Endodermal cell (in vitro differentiated cells): ENCODE results near the gene IGF2. TPM values are rescaled to one million over a fixed set of nuclear protein-coding genes. Genes with fewer than 3 reads are reported as not detected.

ENCODE experiments used
- DNase-seq: peaks from one replicate; pipeline ENCODE4 v3.0.0-alpha.2; 2017
- H3K27ac ChIP-seq: 2 replicates; pipeline ENCODE4 v1.5.1; 2013; ENCODE audit warnings: mild to moderate bottlenecking, low read depth, low read length, moderate library complexity
- H3K27me3 ChIP-seq: 2 replicates; pipeline ENCODE4 v1.6.1; 2013; ENCODE audit warnings: mild to moderate bottlenecking, low read length, moderate library complexity; ENCODE audit not compliant: insufficient read depth, control insufficient read depth, poor library complexity, severe bottlenecking
- H3K36me3 ChIP-seq: 2 replicates; pipeline ENCODE4 v1.7.0; 2013; ENCODE audit warnings: mild to moderate bottlenecking, low read length, moderate library complexity; ENCODE audit not compliant: control insufficient read depth, insufficient read depth
- H3K4me1 ChIP-seq: one replicate; pipeline ENCODE4 v1.7.0; 2013; ENCODE audit warnings: low read length; ENCODE audit not compliant: control insufficient read depth, insufficient read depth
- H3K4me3 ChIP-seq: 2 replicates; pipeline ENCODE4 v1.5.1; 2013; ENCODE audit warnings: mild to moderate bottlenecking, low read length, moderate library complexity
- H3K9ac ChIP-seq: 2 replicates; pipeline ENCODE4 v1.6.1; 2013; ENCODE audit warnings: mild to moderate bottlenecking, low read length, moderate library complexity; ENCODE audit not compliant: poor library complexity, severe bottlenecking; ENCODE audit errors: extremely low read depth
- H3K9me3 ChIP-seq: 2 replicates; pipeline ENCODE4 v1.6.1; 2013; ENCODE audit warnings: mild to moderate bottlenecking, low read length, moderate library complexity; ENCODE audit not compliant: control insufficient read depth
- H3K27ac Mint-ChIP-seq: 2 replicates; pipeline ENCODE4 v1.8.0; 2020; ENCODE audit warnings: mixed read lengths
- H3K27me3 Mint-ChIP-seq: 2 replicates; pipeline ENCODE4 v1.8.0; 2021; ENCODE audit warnings: mild to moderate bottlenecking, mixed read lengths; ENCODE audit not compliant: insufficient read depth
- H3K36me3 Mint-ChIP-seq: 2 replicates; pipeline ENCODE4 v1.8.0; 2020; ENCODE audit warnings: low read depth, mixed read lengths
- H3K4me1 Mint-ChIP-seq: 2 replicates; pipeline ENCODE4 v1.8.0; 2020; ENCODE audit warnings: mixed read lengths
- H3K4me3 Mint-ChIP-seq: 2 replicates; pipeline ENCODE4 v1.8.0; 2020; ENCODE audit warnings: mild to moderate bottlenecking, moderate library complexity, mixed read lengths
- H3K9me3 Mint-ChIP-seq: 2 replicates; pipeline ENCODE4 v1.8.0; 2020; ENCODE audit warnings: mild to moderate bottlenecking, mixed read lengths
- WGBS, 2 experiments: methylation state at CpG; one replicate each; pipeline versions ENCODE4 v1.1.5 to v1.1.7; 2013; ENCODE audit warnings: missing lambda C conversion rate in 2 of 2, mixed read lengths in 1 of 2; ENCODE audit not compliant: insufficient coverage in 1 of 2, insufficient read length in 1 of 2; 5-methylcytosine and 5-hydroxymethylcytosine counted together
- total RNA-seq, 2 donors: library from RNA; stranded (reverse); fragmentation: NEBNext Ultra II Directional in 1 of 2; extraction: Animal tissue kit (Norgen Biotek cat#: 25700) in 1 of 2; gene quantifications; 2 replicates in 1 of 2; 3 replicates in 1 of 2; pipeline ENCODE4 v1.2.1, GENCODE V29; 2021
- TF ChIP-seq, protein P1 (sequence below): fragments of 200-600 bp; sonication (generic); conservative IDR thresholded peaks from 2 replicates; pipeline ENCODE4 v1.5.0; 2021; ENCODE audit warnings: antibody characterized with exemption, mild to moderate bottlenecking

The IGF2 gene
- total RNA-seq, 2 donors from 2014 or later: 0.80 to 5.1 TPM

DNA sequence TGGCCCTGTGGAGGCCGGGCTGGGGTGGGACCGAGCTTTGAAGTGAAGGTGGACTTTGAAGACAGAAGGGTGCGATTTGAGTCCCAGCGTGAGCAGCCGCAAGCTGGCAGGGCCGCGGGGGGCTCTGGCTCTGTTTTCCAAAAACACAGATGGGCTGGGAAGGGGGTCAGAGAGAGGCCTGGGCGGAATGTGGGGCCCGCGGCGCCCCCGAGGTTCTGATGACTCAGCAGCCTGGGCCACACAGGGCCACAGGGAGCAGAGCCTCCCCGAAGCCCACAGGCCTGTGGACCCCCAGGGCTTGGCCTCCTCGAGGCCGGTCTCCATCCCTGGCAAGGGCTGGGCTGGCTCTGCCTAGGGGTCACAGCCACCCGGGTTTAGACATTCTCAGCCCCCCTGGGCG lies 15.7 kb upstream of the IGF2 start:
- Histone ChIP-seq H3K27me3 (peaks cover 2% of the 10 kb centered on the region), H3K36me3 (no peaks in the 10 kb centered on the region), H3K4me1 (peaks cover 12% of the 10 kb centered on the region), H3K9me3 (no peaks in the 10 kb centered on the region), H3K9ac (no peak overlapping the region), H3K4me3 (no peak overlapping the region), H3K27ac (no peak overlapping the region)
- H3K9me3 Mint-ChIP-seq: no peaks in the 10 kb centered on the region
- peaks cover 17% of the 10 kb centered on the region for H3K27me3 Mint-ChIP-seq
- peaks cover 13% of the 10 kb centered on the region for H3K4me1 Mint-ChIP-seq
- H3K36me3 Mint-ChIP-seq: no peaks in the 10 kb centered on the region
- TF ChIP-seq, protein P1, sequence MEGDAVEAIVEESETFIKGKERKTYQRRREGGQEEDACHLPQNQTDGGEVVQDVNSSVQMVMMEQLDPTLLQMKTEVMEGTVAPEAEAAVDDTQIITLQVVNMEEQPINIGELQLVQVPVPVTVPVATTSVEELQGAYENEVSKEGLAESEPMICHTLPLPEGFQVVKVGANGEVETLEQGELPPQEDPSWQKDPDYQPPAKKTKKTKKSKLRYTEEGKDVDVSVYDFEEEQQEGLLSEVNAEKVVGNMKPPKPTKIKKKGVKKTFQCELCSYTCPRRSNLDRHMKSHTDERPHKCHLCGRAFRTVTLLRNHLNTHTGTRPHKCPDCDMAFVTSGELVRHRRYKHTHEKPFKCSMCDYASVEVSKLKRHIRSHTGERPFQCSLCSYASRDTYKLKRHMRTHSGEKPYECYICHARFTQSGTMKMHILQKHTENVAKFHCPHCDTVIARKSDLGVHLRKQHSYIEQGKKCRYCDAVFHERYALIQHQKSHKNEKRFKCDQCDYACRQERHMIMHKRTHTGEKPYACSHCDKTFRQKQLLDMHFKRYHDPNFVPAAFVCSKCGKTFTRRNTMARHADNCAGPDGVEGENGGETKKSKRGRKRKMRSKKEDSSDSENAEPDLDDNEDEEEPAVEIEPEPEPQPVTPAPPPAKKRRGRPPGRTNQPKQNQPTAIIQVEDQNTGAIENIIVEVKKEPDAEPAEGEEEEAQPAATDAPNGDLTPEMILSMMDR: no peak
- no peak for DNase-seq
- H3K27ac Mint-ChIP-seq: no peak overlapping the region
- 92 to 93% methylated on average over 17 of the region's 17 CpGs for WGBS, 2 experiments
- no peak overlapping the region for H3K4me3 Mint-ChIP-seq

DNA sequence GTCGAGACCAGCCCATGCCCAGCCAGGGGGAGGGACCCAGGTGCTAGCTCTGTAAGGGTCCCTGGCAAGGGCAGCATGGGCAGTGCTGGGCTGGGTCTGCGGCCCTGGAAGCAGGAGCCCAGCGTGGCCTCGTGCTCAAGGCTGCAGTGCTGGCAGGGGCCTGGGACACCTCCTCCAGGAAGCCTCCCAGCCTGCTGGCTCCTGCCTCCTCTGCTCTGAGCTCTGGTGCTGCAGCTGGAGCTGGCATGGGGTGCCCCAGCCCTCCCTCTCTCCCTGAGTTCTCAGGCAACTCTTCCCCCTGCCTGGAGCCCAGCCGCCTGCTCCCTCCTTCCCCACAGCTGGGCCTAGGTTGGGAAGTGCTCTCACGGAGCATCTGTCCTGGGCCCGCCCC lies 15.0 kb upstream of the IGF2 start:
- H3K9me3 ChIP-seq: no peaks in the 10 kb centered on the region
- H3K4me3 Mint-ChIP-seq: no peak overlapping the region
- H3K4me3 ChIP-seq: no peak overlapping the region
- peaks cover 14% of the 10 kb centered on the region for H3K4me1 ChIP-seq
- no peak overlapping the region for H3K27ac ChIP-seq
- no peaks in the 10 kb centered on the region for H3K36me3 ChIP-seq
- no peak overlapping the region for H3K27ac Mint-ChIP-seq
- TF ChIP-seq, protein P1: no peak
- H3K27me3 Mint-ChIP-seq: peaks cover 23% of the 10 kb centered on the region
- H3K4me1 Mint-ChIP-seq: peaks cover 13% of the 10 kb centered on the region
- peaks cover 9% of the 10 kb centered on the region for H3K27me3 ChIP-seq
- DNase-seq: no peak
- WGBS, 2 experiments: 89 to 100% methylated on average over 2 to 7 of the region's 7 CpGs
- H3K9ac ChIP-seq: no peak overlapping the region
- H3K9me3 Mint-ChIP-seq: no peaks in the 10 kb centered on the region
- no peaks in the 10 kb centered on the region for H3K36me3 Mint-ChIP-seq

DNA sequence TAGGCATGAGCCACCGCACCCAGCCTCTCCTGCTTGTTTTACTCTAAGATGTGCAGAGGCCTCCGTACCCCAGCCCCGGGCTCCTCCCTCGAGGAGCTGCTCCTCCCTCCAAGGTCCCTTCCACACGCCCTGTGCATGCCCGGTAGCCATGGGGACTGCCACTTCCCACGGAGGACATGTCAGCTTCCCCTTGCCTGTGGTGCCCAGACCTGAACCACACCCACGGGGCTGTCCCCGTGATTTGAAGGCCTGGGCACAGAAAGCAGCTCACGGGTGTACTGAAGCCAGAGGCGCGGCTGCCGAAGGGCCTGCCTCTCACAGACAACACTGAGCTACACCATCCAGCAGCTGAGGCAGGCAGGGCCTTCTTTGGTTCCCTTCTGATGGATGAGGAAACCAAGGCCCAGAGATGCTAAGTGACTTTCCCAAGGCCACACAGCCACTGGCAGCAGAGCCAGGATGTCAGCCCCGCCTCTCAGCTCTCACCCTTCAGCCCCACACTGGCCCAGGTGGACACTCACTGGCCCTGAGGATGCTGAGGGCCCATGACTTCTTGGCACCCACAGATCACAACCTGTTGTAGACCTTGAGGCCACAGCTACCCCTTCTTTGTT lies 14.5 kb upstream of the IGF2 start:
- Histone ChIP-seq H3K4me1 (peaks cover 14% of the 10 kb centered on the region), H3K9ac (no peak overlapping the region), H3K36me3 (no peaks in the 10 kb centered on the region), H3K4me3 (no peak overlapping the region), H3K9me3 (no peaks in the 10 kb centered on the region), H3K27me3 (peaks cover 14% of the 10 kb centered on the region), H3K27ac (no peak overlapping the region)
- Mint-ChIP-seq H3K9me3 (no peaks in the 10 kb centered on the region), H3K27me3 (peaks cover 28% of the 10 kb centered on the region), H3K27ac (no peak overlapping the region), H3K4me3 (no peak overlapping the region), H3K36me3 (no peaks in the 10 kb centered on the region), H3K4me1 (peaks cover 13% of the 10 kb centered on the region)
- DNase-seq: no peak
- TF ChIP-seq, protein P1: no peak
- 84 to 90% methylated on average over 11 to 14 of the region's 14 CpGs for WGBS, 2 experiments
